SHP77 treated with DMSO at 0.1 percent for 48 hours (cell line): ENCODE measurements around the gene NWD2.

Experiments
- DNase-seq: peaks from one replicate; lab custom pipeline; 2025; lab: John Stamatoyannopoulos, UW

NWD2 gene

GRCh38 chr4:37438564-37439279 lies 194.2 kb downstream of the NWD2 start:
- no peak for DNase-seq

DNA sequence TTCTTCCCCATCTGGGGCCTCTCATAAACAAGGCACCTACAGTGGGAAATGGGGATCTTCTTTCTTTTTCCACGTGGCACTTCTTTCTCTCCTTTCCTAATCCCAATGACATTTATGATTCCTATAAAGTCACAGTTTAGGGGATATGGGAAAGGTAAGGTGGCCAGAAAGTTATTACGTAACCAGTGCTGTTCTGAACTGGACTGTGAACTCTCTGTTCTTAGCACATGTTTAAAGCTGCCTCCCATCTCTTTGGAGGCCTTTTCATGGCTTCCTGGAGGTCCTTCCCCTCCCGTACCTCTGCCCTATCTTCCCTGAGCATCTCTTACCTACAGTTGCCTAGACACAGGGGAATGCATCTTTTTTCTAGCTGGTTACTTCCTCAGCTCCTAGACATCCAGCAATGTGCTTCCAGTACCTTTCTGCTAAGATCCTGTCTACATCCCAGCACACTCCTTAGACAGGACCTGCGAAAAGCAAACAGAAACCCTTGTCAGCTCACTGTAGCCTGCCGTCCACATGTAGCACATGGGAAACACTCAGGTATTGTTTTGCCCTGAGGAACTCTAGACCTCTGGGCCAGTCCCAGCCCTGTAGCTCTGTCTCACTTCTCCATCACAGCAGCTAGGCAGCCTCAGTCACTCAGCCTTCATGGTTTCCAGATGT lies 195.4 kb downstream of the NWD2 start:
- no peak for DNase-seq

GRCh38 chr4:37440501-37440900 lies 196.0 kb downstream of the NWD2 start:
- no peak for DNase-seq

GRCh38 chr4:37441231-37442061 lies 196.9 kb downstream of the NWD2 start:
- DNase-seq = no peak

GRCh38 chr4:37442062-37442323 lies 197.4 kb downstream of the NWD2 start:
- DNase-seq = no peak

DNA sequence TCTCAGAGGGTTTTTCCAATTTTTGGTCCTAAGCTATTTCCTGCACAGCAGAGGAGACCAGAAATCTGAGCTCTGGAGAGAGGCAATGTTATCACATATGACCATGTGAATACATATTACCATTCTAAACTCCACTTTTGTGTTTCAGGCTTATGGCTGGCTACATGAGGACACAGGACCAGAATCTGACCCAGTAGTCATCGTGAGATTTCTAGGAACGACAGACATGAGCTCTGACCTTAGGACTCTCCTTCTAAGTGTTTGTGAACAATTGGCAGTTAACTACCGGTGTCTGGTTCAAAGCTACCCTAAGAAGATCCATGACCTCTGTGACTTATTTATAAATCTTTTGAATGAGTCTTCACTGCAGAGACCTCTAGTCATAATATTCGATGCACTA lies 198.6 kb downstream of the NWD2 start:
- no peak for DNase-seq

GRCh38 chr4:37445023-37445422 lies 200.5 kb downstream of the NWD2 start:
- no peak for DNase-seq

- no peak for DNase-seq
Observed at GRCh38 chr4:37446016-37446415, 201.5 kb downstream of the NWD2 start.

GRCh38 chr4:37447886-37448285 lies 203.3 kb downstream of the NWD2 start:
- no peak for DNase-seq

GRCh38 chr4:37450309-37450708 lies 205.8 kb downstream of the NWD2 start:
- no peak for DNase-seq

- no peak for DNase-seq
Observed at GRCh38 chr4:37450911-37451310, 206.4 kb downstream of the NWD2 start.

GRCh38 chr4:37451656-37452055 lies 207.1 kb downstream of the NWD2 start:
- no peak for DNase-seq

DNA sequence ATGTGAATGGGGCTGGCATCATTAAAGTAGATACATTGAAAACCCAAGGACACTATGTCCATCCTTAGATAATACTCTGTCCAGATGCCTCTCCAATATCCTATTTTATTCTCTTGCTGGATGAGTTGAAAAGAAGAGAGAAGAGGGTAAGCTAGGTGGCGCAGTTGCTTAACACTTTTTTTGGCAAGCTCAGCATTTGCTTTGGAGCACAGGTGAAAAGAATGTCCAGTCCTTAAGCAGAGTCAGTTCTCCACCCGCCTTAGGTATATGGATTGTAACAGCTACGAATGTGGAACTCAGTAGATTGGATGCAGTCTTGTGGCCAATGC lies 208.4 kb downstream of the NWD2 start:
- peak; percentile 34 for DNase-seq

- no peak for DNase-seq
Observed at GRCh38 chr4:37453281-37453998, 208.9 kb downstream of the NWD2 start.

- DNase-seq = no peak
Observed at GRCh38 chr4:37453999-37454800, 209.7 kb downstream of the NWD2 start.

GRCh38 chr4:37455301-37456131 lies 211.0 kb downstream of the NWD2 start:
- DNase-seq = no peak

DNA sequence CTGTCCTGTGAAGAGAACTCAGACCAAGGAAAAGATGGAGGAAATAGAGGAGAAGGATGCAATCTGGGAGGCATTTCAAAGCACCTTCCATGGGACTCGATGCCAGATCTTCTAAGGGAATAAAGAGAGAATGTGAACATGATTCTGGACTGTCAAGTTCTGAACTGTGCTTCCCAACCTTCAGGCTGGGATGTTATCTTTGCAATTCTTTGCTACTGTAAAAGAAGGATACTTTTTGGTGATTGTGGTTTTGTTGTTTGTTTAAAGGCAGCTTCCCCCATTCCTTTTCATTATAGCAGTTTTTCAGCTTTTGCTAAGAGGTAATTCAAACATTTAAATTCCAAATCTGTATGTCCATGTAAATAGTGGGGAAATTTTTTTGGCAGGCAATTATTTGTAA lies 217.3 kb downstream of the NWD2 start:
- no peak for DNase-seq

GRCh38 chr4:37463033-37463856 lies 218.7 kb downstream of the NWD2 start:
- no peak for DNase-seq

- no peak for DNase-seq
Observed at GRCh38 chr4:37464373-37465128, 220.0 kb downstream of the NWD2 start.
